Activated CD8-positive, alpha-beta T cell treated with anti-CD3 and anti-CD28 coated beads, Interleukin-2, amount 10 ng/mL, durations not matched to agents 7 days and 5 days (primary cell): Measurements from ENCODE around the gene SH3RF3. TPM values are rescaled to one million over a fixed set of nuclear protein-coding genes. Genes with fewer than 3 reads are reported as not detected.

Experiments
- ATAC-seq: fragments of 150-1000 bp; cut with Tn5 transposase; one replicate; pipeline ENCODE4 v1.10.0; 2021; ENCODE audit warnings: moderate library complexity
- CTCF ChIA-PET: fragments of 350-600 bp; sonication (Branson Sonifier 250); formaldehyde crosslinking; loops from one replicate; lab custom pipeline; 2021; ENCODE audit warnings: antibody characterized with exemption; lab: Charles Lee
- POLR2A ChIA-PET: fragments of 350-600 bp; sonication (Branson Sonifier 250); formaldehyde crosslinking; loops from one replicate; lab custom pipeline; 2021; ENCODE audit warnings: antibody characterized with exemption; lab: Charles Lee
- DNase-seq: peaks from one replicate; pipeline ENCODE4 v3.0.0-alpha.2; 2020
- H3K27ac Mint-ChIP-seq: one replicate; pipeline ENCODE4 v1.8.0; 2021; ENCODE audit warnings: mild to moderate bottlenecking, mixed read lengths
- H3K27me3 Mint-ChIP-seq: one replicate; pipeline ENCODE4 v1.8.0; 2021; ENCODE audit warnings: low read depth, mixed read lengths
- H3K36me3 Mint-ChIP-seq: one replicate; pipeline ENCODE4 v1.8.0; 2021; ENCODE audit warnings: low read depth, mixed read lengths
- H3K4me1 Mint-ChIP-seq: one replicate; pipeline ENCODE4 v1.8.0; 2021; ENCODE audit warnings: low read depth, mixed read lengths
- H3K4me3 Mint-ChIP-seq: one replicate; pipeline ENCODE4 v1.8.0; 2021; ENCODE audit warnings: mild to moderate bottlenecking, mixed read lengths
- H3K9me3 Mint-ChIP-seq: one replicate; pipeline ENCODE4 v1.8.0; 2022; ENCODE audit warnings: mixed read lengths; ENCODE audit not compliant: insufficient read depth
- total RNA-seq, 2 experiments: library from RNA; stranded (reverse); gene quantifications; one replicate each; pipeline ENCODE4 v1.2.3, GENCODE V29; 2021

The SH3RF3 gene
- total RNA-seq: under 1 TPM in 1 of 2 experiments, not detected in 1; 0.10 TPM

GRCh38 chr2:109128616-109129355 is at the start of gene SH3RF3:
TSS of gene SH3RF3 (plus strand) at chr2:109129205.
- Mint-ChIP-seq H3K4me1 (peaks cover 15% of the 10 kb centered on the region), H3K36me3 (no peaks in the 10 kb centered on the region), H3K9me3 (no peaks in the 10 kb centered on the region), H3K4me3 (peak within 1 kb of the TSS; percentile 71), H3K27ac (no peak within 1 kb of the TSS), H3K27me3 (peaks cover 34% of the 10 kb centered on the region)
- CTCF ChIA-PET: interaction anchor here (0.6 to 1.6 kb wide), 6 partner anchors 26 to 411 kb away, joined by 3 to 6 read pairs (median 3); no protein-coding TSS in a partner anchor
- DNase-seq (no peak), ATAC-seq (peak; percentile 34)
- POLR2A ChIA-PET: no interaction called here

DNA sequence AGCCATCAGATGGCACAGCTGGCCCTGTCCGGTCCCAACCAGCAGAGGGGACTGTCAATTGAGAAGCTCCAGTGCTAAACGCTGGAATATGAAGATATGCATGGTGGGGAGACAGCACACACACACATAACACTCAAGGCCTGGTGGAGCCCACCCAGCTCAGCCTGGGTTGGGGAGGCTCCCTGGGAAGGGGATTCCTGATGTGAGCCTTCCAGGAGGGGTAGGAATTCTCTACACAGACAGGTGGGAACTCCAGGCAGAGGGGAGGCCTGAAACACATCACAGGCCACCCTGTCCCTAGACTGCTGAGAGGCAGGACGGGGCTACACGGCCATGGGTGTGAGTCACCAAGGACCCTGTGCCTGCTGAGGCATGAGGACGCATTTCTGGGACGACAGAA is 49.4 kb upstream of the SH3RF3 start:
- POLR2A ChIA-PET: no interaction called here

GRCh38 chr2:109080109-109080508 is 48.9 kb upstream of the SH3RF3 start:
- CTCF ChIA-PET: interaction anchor here (0.7 kb wide), 1 partner anchor 419 kb away, joined by 3 read pairs; no protein-coding TSS in a partner anchor
- H3K9me3 Mint-ChIP-seq: no peaks in the 10 kb centered on the region
- peaks cover 6% of the 10 kb centered on the region for H3K27me3 Mint-ChIP-seq
- H3K4me1 Mint-ChIP-seq: no peaks in the 10 kb centered on the region
- no peak overlapping the region for H3K27ac Mint-ChIP-seq
- no peak for DNase-seq
- POLR2A ChIA-PET: no interaction called here
- no peak overlapping the region for H3K4me3 Mint-ChIP-seq
- no peak for ATAC-seq
- no peaks in the 10 kb centered on the region for H3K36me3 Mint-ChIP-seq

More for the DNA sequence above, 49.4 kb upstream of the SH3RF3 start:
- Mint-ChIP-seq H3K27ac (no peak overlapping the region), H3K27me3 (peaks cover 6% of the 10 kb centered on the region), H3K4me3 (no peak overlapping the region), H3K36me3 (no peaks in the 10 kb centered on the region), H3K4me1 (no peaks in the 10 kb centered on the region), H3K9me3 (no peaks in the 10 kb centered on the region)
- CTCF ChIA-PET: interaction anchor here (0.7 kb wide), 1 partner anchor 419 kb away, joined by 3 read pairs; no protein-coding TSS in a partner anchor
- DNase-seq: no peak
- no peak for ATAC-seq

- no peak for ATAC-seq
- Mint-ChIP-seq H3K9me3 (no peaks in the 10 kb centered on the region), H3K4me3 (no peak overlapping the region), H3K27me3 (peaks cover 6% of the 10 kb centered on the region), H3K27ac (no peak overlapping the region), H3K4me1 (no peaks in the 10 kb centered on the region), H3K36me3 (no peaks in the 10 kb centered on the region)
- no peak for DNase-seq
- ChIA-PET POLR2A (no interaction called here), CTCF (no interaction called here)
Observed at GRCh38 chr2:109080757-109081156, 48.2 kb upstream of the SH3RF3 start.

DNA sequence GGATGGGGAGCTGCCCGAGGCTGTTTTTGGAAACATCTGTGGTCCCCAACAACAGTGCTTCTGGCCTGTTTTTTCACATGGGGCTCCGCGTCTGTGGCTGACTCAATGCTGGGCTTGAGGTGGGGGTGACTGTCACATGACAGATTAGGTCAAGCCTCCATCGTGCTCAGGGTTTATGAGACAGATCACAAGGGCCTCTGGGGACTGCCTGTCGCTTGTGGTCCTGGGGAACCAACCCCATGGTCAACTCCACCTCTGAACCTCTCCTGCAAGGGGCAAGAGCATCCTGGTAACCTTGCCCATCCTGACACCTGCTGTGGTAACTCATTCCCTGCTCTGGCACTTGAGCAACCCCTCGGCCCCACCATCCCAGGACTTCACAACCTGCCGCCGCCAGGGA is 47.6 kb upstream of the SH3RF3 start:
- CTCF ChIA-PET: no interaction called here
- Mint-ChIP-seq H3K4me1 (no peaks in the 10 kb centered on the region), H3K36me3 (no peaks in the 10 kb centered on the region), H3K27ac (no peak overlapping the region), H3K27me3 (peaks cover 6% of the 10 kb centered on the region), H3K9me3 (no peaks in the 10 kb centered on the region), H3K4me3 (no peak overlapping the region)
- POLR2A ChIA-PET: no interaction called here
- ATAC-seq (no peak), DNase-seq (no peak)

DNA sequence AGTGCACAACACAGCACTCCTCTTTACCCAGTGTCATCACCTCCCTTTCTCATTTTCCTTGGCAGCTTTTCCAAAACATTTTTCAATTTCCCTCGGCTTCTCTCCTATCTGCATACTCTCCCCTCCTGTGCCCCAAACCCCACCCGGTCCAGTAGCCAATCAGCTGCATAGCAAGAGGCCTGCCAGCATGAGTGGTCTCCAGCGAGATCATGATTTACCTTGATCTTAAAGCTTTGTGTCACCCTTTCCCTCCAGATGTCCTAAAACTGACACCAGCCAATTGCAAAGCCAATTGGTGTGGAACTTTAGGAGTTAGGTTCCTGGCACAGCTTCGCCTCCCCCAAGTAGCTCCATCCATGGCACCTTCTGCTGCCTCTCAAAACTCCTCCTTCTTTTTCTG is 45.2 kb upstream of the SH3RF3 start:
- ChIA-PET CTCF (no interaction called here), POLR2A (no interaction called here)
- Mint-ChIP-seq H3K9me3 (peaks cover 1% of the 10 kb centered on the region), H3K4me1 (no peaks in the 10 kb centered on the region), H3K4me3 (no peak overlapping the region), H3K27me3 (no peaks in the 10 kb centered on the region), H3K36me3 (no peaks in the 10 kb centered on the region), H3K27ac (no peak overlapping the region)
- DNase-seq (no peak), ATAC-seq (no peak)

GRCh38 chr2:109084341-109084740 is 44.7 kb upstream of the SH3RF3 start:
- no peak overlapping the region for H3K27ac Mint-ChIP-seq
- ATAC-seq: no peak
- no peak for DNase-seq
- CTCF ChIA-PET: no interaction called here
- peaks cover 3% of the 10 kb centered on the region for H3K9me3 Mint-ChIP-seq
- POLR2A ChIA-PET: no interaction called here
- H3K4me1 Mint-ChIP-seq: no peaks in the 10 kb centered on the region
- H3K36me3 Mint-ChIP-seq: no peaks in the 10 kb centered on the region
- H3K4me3 Mint-ChIP-seq: no peak overlapping the region
- no peaks in the 10 kb centered on the region for H3K27me3 Mint-ChIP-seq

GRCh38 chr2:109085912-109086742 is 42.9 kb upstream of the SH3RF3 start:
- DNase-seq (no peak), ATAC-seq (no peak)
- Mint-ChIP-seq H3K27ac (no peak overlapping the region), H3K4me3 (no peak overlapping the region), H3K36me3 (no peaks in the 10 kb centered on the region), H3K4me1 (no peaks in the 10 kb centered on the region), H3K27me3 (no peaks in the 10 kb centered on the region), H3K9me3 (peaks cover 3% of the 10 kb centered on the region)
- POLR2A ChIA-PET: no interaction called here
- CTCF ChIA-PET: no interaction called here

- ChIA-PET CTCF (no interaction called here), POLR2A (no interaction called here)
- Mint-ChIP-seq H3K27ac (no peak overlapping the region), H3K4me3 (no peak overlapping the region), H3K4me1 (no peaks in the 10 kb centered on the region), H3K36me3 (no peaks in the 10 kb centered on the region), H3K27me3 (no peaks in the 10 kb centered on the region), H3K9me3 (peaks cover 3% of the 10 kb centered on the region)
- ATAC-seq (no peak), DNase-seq (no peak)
Observed at GRCh38 chr2:109086743-109087020, 42.3 kb upstream of the SH3RF3 start.

GRCh38 chr2:109087055-109087663 is 41.8 kb upstream of the SH3RF3 start:
- Mint-ChIP-seq H3K36me3 (no peaks in the 10 kb centered on the region), H3K27me3 (no peaks in the 10 kb centered on the region), H3K27ac (no peak overlapping the region), H3K4me3 (no peak overlapping the region), H3K9me3 (peaks cover 3% of the 10 kb centered on the region), H3K4me1 (no peaks in the 10 kb centered on the region)
- ChIA-PET CTCF (no interaction called here), POLR2A (no interaction called here)
- ATAC-seq: no peak
- no peak for DNase-seq

GRCh38 chr2:109089602-109090300 is 39.3 kb upstream of the SH3RF3 start:
- Mint-ChIP-seq H3K4me3 (no peak overlapping the region), H3K4me1 (no peaks in the 10 kb centered on the region), H3K9me3 (peaks cover 3% of the 10 kb centered on the region), H3K36me3 (no peaks in the 10 kb centered on the region), H3K27me3 (no peaks in the 10 kb centered on the region), H3K27ac (no peak overlapping the region)
- CTCF ChIA-PET: no interaction called here
- DNase-seq: no peak
- POLR2A ChIA-PET: no interaction called here
- ATAC-seq: no peak
